ENCODE data around the gene NLRP6.
"Not testable (repeated sequence)": the region's sequence is repeated elsewhere in the genome, so short reads cannot be mapped to it uniquely, and the experiment has no call there.

NLRP6 gene

DNA sequence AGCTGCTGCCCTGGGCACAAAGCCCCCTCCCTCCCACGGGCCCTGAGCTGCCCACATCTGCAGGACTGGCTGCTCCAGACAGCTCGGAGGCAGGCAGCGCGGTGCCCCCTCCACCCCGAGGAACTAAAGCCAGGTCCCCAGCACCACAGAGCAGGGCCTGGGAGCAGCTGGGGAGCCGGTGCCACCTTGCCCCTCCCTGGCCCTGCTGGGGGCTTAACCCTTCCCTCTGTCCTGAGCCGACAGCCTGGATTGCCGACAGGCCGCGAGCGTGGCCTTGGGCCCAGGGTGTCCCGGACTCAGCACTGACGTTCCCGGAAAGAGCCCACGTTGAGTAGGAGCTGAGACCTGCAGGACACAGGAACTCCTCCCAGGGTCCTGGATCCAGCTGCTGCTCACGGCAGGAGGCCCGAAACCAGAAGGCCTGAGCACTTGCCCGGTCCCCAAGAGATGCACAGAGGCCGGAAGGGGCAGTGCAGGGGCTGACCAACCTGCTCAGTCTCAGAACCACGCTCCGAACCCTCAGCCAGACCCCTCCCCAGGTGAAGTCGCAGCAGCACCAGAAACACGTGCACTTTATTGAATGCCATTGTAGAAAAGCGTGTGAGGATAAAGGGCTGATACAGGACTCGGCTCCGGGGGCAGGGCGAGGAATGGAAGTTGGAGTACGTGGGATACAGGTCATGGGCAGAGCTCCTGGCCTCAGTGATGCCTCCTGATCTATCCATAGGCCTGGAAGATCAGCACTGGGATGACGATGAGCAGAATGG, 41.1 kb downstream of the NLRP6 start:
- DNase-seq (ENCODE audit: low read depth in 2 of 3, low spot score in 1 of 3), result not testable (repeated sequence)

GRCh38 chr11:319888-320273, 41.7 kb downstream of the NLRP6 start:
- DNase-seq (ENCODE audit: low read depth in 2 of 3, low spot score in 1 of 3), result not testable (repeated sequence)

GRCh38 chr11:324156-324555, 45.9 kb downstream of the NLRP6 start:
- DNase-seq (ENCODE audit: low read depth in 2 of 3, low spot score in 1 of 3), result no peak

GRCh38 chr11:324593-325517, 46.6 kb downstream of the NLRP6 start:
- not testable (repeated sequence) for DNase-seq (ENCODE audit: low read depth in 2 of 3, low spot score in 1 of 3)

DNA sequence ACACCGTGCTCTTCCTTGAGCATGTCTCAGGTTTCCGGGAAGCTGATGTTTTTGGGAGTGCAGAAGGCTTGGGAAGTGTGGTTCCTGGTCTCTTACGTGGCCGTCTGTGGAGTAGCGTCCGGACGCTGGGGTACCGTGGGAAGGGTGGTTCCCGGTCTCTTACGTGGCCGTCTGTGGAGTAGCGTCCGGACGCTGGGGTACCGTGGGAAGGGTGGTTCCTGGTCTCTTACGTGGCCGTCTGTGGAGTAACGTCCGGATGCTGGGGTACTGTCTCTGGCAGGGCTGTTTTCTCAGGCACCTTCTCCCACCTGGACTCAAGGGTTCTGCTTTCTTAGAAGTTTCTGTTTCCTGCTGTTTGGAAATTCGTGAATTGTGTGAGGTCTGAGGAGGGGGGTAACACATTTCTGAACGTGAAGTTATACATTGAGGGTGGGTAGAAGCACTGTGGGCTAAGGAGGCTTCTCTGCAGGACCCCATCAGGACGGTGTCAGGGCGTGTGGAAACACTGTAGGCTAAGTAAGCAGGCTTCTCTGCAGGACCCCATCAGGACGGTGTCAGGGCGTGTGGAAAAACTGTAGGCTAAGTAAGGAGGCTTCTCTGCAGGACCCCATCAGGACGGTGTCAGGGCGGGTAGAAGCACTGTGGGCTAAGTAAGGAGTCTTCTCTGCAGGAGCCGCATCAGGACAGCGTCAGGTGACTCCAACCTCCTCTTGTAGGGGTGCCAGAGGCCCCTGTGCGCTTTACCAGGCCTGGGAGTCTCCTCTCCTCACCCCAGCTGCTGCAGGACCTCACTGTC, 47.8 kb downstream of the NLRP6 start:
- no peak for DNase-seq (ENCODE audit: low read depth in 2 of 3, low spot score in 1 of 3)

- DNase-seq (ENCODE audit: low read depth in 2 of 3, low spot score in 1 of 3), result no peak
Observed at GRCh38 chr11:326592-326841, 48.3 kb downstream of the NLRP6 start.

DNA sequence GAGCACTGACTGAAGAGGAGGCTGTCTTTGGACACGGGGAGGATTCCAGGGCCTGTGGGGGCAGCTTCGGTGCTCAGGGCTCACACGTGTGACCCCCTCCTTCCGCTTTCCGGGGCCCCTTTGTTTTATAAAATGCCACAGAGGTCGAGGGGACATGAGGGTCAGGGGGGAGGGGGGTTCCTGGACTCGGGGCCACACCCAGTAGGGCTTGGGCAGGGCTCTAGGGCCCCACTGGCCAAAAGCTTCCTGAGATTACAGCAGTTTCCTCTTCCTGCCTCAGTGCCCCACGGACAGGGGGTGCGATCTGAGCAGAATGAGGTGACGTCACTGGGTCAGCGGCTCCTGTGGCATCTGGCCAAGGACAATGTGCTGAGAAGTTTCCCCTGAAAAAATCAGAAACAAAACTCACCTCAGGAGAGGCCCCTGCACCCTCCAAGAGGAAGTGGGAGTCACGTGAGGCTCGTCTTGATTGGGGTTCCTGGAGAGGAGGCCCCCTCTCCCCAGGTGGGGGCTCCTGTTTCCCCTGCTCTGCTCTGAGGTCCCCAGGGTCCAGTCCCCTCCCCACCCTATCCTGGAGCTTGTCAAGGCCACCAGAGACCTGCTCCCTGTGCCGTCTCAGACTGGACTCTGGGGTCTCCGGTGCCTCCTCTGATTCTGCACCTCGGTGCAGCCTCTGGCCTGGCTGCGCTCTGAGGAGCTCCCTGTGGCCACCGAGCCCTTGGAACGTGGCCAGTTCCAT, 48.8 kb downstream of the NLRP6 start:
- peak in 1 of 3 donors; percentile 62 for DNase-seq (ENCODE audit: low read depth in 2 of 3, low spot score in 1 of 3)

GRCh38 chr11:327581-327923, 49.3 kb downstream of the NLRP6 start:
- no peak for DNase-seq (ENCODE audit: low read depth in 2 of 3, low spot score in 1 of 3)

GRCh38 chr11:328012-328411, 49.8 kb downstream of the NLRP6 start:
- no peak for DNase-seq (ENCODE audit: low read depth in 2 of 3, low spot score in 1 of 3)

DNA sequence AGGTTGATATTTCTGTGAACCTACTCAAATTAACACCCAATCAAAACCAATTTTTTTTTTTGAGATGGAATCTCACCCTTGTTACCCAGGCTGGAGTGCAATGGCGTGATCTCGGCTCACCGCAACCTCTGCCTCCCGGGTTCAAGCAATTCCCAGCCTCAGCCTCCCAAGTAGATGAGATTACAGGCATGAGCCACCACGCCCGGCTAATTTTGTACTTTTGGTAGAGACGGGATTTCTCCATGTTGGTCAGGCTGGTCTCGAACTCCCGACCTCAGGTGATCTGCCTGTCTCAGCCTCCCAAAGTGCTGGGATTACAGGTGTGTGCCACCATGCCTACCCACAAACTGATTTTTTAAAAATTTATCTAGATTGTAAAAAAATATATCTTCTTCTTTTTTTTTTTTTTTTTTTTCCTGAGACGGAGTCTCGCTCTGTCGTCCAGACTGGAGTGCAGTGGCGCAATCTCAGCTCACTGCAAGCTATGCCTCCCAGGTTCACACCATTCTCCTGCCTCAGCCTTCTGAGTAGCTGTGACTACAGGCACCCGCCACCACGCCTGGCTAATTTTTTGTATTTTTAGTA, 50.4 kb downstream of the NLRP6 start:
- DNase-seq (ENCODE audit: low read depth in 2 of 3, low spot score in 1 of 3), result not testable (repeated sequence)

DNA sequence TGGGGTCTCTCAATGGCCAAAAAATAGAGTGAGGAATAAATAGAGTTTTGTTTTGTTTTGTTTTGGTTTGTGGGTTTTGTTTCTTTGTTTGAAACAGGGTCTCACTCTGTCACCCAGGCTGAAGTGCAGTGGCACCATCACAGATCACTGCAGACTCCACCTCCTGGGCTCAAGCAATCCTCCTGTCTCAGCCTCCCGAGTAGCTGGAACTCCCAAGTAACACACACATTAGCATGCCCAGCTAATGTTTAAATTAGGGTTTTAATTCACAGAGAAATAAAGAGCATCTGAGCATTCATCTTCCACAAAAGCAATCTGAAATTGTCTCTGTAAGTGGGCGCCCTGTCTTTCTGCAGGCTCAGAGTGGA, 51.7 kb downstream of the NLRP6 start:
- no peak for DNase-seq (ENCODE audit: low read depth in 2 of 3, low spot score in 1 of 3)

- DNase-seq (ENCODE audit: low read depth in 2 of 3, low spot score in 1 of 3), result no peak
Observed at GRCh38 chr11:330307-330693, 52.1 kb downstream of the NLRP6 start.

DNA sequence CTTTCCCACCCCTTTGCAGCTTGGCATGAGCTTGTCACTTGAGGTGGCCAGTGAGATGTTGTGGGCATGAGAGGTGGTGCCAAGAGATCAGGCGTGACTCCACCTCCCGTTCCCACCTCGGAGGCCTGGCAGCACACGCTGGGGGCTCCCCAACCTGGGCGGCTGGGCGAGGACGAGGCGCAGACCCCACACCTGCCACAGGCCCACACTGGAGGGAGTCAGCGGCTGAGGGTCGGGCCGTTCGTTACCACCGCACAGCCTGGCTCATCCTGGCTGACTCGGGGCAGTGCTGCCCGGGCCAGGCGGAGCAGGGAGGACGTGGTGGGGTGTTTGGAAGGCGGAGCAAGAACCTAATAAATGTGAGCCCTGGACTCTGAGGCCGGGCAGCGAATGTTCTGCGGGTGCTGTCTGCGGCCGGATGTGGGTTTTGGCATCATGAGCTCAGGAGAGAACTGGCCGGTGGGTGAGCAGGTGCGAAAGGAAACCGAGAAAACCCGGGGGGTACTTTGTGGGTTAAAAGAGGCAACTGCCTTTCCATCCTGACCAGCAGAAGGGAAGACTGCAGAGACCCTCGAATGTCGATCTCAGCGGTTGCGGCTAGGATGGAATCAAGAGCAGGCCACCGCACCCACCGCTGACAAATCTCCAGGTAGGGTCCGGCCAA, 52.6 kb downstream of the NLRP6 start:
- DNase-seq (ENCODE audit: low read depth in 2 of 3, low spot score in 1 of 3), result no peak

DNA sequence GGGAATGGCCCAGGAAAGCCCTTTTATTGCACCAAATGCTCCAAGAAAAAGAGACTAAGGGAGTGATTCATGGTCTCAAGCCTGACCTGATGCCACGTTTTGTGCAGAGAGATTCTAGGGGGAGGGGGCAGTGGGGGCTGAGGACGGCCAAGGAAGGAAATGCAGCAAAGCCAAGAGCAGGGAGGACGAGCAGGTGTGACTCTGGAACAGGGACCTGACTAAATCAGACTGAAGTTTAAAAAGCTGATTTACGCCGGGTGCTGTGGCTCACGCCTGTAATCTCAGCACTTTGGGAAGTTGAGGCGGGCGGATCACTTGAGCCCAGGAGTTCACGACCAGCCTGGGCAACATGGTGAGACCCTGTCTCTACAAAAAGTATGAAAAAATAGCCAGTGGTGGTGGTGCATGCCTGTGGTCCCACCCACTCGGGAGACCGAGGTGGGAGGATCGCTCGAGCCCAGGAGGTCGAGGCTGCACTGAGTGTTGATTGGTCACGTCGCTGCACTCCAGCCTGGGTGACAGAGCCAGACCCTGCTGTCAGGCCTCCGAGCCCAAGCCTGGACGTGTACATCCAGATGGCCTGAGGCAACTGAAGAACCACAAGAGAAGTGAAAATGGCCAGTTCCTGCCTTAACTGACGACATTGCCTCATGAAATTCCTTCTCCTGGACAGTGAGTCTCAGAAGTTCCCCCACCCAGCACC, 53.3 kb downstream of the NLRP6 start:
- DNase-seq (ENCODE audit: low read depth in 2 of 3, low spot score in 1 of 3), result no peak

DNA sequence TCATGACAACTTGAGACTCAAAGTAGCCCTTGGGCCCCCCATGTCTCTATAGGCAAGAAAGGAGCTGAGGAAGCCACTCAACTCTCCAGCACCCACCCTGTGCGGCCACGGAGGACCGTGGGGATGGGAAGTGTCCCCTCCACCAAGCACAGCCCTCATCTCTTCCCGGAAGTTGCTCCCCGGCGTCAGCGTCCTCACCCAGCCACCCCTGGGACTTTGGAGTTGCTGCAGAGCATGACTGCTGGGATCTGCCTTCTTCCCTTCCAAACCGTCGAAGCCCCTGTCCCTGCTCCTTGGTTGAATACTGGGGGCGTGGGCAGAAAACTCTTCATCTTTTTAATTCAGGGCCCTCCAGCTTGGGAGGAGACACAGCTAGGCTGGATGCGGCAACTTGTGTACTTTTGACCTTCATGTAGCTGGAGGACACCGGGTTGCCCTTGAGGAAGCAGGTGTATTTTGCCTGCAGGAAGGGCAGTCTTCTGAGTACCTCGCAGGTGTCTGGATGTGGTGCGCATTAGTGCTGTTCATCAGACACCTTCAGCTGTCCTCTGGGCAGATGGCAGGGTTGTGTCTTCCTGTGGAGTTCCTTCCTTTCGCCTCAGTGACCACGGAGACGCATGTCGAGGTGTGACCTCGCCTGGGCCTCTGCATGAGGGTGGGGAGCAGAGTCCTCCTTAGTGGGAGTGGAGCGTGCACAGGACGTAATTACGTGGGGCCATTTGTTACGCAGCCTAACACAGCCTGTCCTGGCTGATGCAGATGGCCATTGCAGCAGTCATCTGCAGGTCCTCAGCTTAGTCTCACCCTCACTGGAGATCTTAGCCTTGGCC, 54.7 kb downstream of the NLRP6 start:
- no peak for DNase-seq (ENCODE audit: low read depth in 2 of 3, low spot score in 1 of 3)

DNA sequence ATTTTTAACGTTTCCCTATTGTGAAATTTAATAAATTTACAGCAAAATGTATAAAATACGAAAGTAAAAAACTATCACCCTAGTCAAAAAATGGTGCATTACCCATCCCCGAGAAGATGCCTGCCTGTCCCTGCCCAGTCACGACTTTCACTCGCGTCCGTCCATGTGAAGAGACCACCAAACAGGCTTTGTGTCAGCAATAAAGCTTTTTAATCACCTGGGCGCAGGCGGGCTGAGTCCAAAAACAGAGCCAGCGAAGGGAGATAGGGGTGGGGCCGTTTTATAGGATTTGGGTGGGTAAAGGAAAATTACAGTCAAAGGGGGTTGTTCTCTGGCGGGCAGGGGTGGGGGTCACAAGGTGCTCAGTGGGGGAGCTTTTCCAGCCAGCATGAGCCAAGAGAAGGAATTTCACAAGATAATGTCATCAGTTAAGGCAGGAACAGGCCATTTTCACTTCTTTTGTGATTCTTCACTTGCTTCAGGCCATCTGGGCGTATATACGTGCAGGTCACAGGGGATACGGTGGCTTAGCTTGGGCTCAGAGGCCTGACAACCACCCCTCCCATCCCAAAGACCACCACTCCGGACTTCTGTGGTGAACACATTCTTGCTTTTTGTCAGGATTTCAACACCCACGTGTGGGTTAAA, 55.5 kb downstream of the NLRP6 start:
- DNase-seq (ENCODE audit: low read depth in 2 of 3, low spot score in 1 of 3), result not testable (repeated sequence)

DNA sequence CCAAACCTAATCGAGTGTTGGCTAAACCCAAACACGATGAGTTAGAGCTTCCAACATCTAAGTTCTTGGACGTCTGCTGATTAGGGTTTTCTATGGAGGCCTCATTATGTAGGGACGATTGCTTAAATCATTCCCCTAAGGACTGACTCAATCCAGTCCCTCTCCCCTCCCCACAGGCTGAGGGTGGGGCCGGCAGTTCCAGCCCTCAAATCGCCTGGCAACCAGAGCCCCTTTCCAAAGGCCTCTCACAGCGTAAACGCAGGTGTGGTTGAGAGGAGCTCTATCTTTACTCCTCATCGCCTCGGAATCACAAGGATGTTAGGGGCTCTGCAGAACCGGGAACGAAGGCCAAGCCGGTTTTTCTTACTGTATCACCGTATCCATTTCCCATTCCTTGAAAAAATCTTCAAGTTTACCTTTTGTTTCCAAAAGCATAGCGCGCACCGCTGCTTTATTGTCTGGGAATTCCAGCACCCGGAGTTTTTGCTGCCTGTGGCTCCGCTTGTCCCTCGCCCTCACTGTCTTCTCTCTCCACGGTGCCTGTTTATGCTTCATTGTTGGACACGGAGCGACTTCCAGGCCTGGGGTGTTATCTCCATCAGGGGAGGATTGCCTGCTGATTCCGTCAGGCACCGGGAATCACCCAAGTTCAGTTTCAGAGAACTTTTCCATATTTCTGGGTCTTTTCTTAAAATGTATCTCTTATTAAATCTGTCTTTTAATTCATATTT, 56.2 kb downstream of the NLRP6 start:
- DNase-seq (ENCODE audit: low read depth in 2 of 3, low spot score in 1 of 3), result no peak

Data from stimulated activated CD4-positive, alpha-beta T cell treated with anti-CD3 and anti-CD28 coated beads, Interleukin-12 subunit alpha, Interleukin-12 subunit beta, amount 100 ng/mL, for 48 hours (primary cell).